HG02973 (cell line): Measurements from ENCODE around the gene TMA7.

ENCODE experiments used
- ATAC-seq: cut with Tn5 transposase; IDR thresholded peaks from one replicate; pipeline ENCODE4 v1.9.1; 2021; ENCODE audit warnings: moderate library complexity; ENCODE audit not compliant: unreplicated experiment

Gene TMA7

GRCh38 chr3:48408823-48409281 is 31.2 kb upstream of the TMA7 start:
- no peak for ATAC-seq

GRCh38 chr3:48409291-48410201 is 30.5 kb upstream of the TMA7 start:
- ATAC-seq: no peak

- ATAC-seq: no peak
These were observed 29.6 kb upstream of the TMA7 start for GRCh38 chr3:48410205-48411040.

GRCh38 chr3:48411041-48411588 is 28.9 kb upstream of the TMA7 start:
- ATAC-seq: no peak

GRCh38 chr3:48411606-48412374 is 28.3 kb upstream of the TMA7 start:
- ATAC-seq: no peak

- ATAC-seq: no peak
These were observed 27.6 kb upstream of the TMA7 start for GRCh38 chr3:48412375-48413001.

- no peak for ATAC-seq
These were observed 27.0 kb upstream of the TMA7 start for GRCh38 chr3:48413086-48413485.

- ATAC-seq: no peak
These were observed 26.4 kb upstream of the TMA7 start for GRCh38 chr3:48413611-48414010.

- ATAC-seq: no peak
These were observed 25.4 kb upstream of the TMA7 start for GRCh38 chr3:48414376-48415250.

GRCh38 chr3:48415251-48415953 is 24.7 kb upstream of the TMA7 start:
- no peak for ATAC-seq

- ATAC-seq: no peak
These were observed 24.0 kb upstream of the TMA7 start for GRCh38 chr3:48416091-48416505.

- ATAC-seq: no peak
These were observed 23.5 kb upstream of the TMA7 start for GRCh38 chr3:48416546-48416945.

- ATAC-seq: no peak
These were observed 22.4 kb upstream of the TMA7 start for GRCh38 chr3:48417529-48418108.

GRCh38 chr3:48418140-48418539 is 21.9 kb upstream of the TMA7 start:
- no peak for ATAC-seq

- no peak for ATAC-seq
These were observed 21.4 kb upstream of the TMA7 start for GRCh38 chr3:48418651-48419050.

- no peak for ATAC-seq
These were observed 20.9 kb upstream of the TMA7 start for GRCh38 chr3:48419149-48419548.

GRCh38 chr3:48419597-48419996 is 20.5 kb upstream of the TMA7 start:
- ATAC-seq: no peak

- ATAC-seq: no peak
These were observed 19.5 kb upstream of the TMA7 start for GRCh38 chr3:48420561-48420960.
